GM18520 (cell line): Measurements from ENCODE around the gene KL.

ENCODE experiments used
- ATAC-seq: cut with Tn5 transposase; IDR thresholded peaks from one replicate; pipeline ENCODE4 v1.9.1; 2021; ENCODE audit not compliant: unreplicated experiment

KL gene

DNA sequence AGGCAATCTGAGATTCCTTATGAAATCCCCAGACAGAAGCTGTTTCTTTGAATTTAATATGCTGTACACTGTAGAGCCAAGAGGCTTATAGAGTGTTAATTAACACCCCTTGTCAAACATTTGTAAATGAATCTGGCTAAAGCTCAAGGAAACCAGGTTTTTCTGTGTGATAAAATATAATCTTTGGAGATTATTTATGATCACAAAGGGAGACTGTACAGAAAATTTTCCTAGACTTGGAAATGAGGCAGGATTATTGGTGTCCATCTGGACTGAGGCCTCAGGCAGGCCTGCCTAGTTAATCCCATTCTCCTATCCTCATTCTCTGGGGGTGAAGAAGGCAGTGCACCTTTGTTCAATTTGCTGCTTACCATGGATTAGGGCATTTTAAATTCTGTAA, 17.8 kb downstream of the KL start:
- ATAC-seq = no peak

GRCh38 chr13:33034882-33035520, 18.8 kb downstream of the KL start:
- no peak for ATAC-seq

- ATAC-seq = no peak
Observed at GRCh38 chr13:33037673-33038072, 21.4 kb downstream of the KL start.

GRCh38 chr13:33040090-33040489, 23.9 kb downstream of the KL start:
- ATAC-seq = no peak

DNA sequence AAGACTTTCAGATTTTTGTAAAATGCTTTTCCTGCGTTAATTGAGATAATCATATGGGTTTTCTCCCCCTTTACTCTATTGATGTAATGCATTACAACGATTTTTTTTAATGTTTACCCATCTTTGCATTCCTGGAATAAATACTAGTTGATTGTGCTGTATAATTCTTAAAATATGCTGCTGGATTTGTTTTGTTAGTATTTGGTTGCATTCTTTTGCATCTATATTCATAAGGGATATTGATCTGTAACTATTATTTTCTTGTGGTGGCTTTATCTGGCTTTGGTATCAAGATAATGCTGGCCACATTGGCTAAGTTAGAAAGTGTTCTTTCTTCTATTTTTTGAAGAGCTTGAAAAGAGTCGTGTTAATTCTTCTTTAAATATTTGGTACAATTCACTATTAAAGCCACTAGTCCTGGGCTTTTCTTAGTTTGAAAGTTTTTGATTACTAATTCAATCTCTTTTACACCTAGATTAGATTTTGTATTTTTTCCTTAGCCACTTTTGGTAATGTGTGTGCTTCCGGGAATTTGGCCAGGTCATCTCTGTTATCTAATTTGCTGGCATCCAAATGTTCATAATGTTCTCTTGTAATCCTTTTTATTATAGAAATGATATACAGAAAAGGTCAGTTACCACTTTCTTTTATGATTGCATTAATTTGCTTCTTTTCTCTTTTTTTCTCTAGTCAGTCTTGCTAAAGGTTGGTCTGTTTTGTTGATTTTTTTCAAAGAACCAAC, 29.8 kb downstream of the KL start:
- no peak for ATAC-seq

DNA sequence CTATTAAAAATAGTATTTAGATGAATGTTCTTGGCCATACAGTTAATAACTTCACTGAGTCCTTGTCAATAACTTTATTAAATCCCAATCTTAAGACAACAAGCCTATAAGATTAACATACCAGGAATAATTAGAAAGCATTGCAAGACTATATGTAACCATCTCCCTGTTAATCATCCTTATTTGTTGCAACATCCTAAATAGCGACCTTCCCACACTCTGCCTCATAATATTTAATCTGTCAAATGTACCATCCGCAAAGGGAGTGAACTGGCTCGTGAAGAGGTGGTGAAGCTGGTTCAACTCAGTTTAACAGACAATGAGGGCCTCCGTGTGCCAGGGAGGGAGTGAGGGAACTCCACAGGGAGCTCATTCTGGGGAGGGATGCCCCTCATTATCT, 33.9 kb downstream of the KL start:
- no peak for ATAC-seq

- ATAC-seq = peak; percentile 92
Observed at GRCh38 chr13:33051632-33052031, 35.4 kb downstream of the KL start.

DNA sequence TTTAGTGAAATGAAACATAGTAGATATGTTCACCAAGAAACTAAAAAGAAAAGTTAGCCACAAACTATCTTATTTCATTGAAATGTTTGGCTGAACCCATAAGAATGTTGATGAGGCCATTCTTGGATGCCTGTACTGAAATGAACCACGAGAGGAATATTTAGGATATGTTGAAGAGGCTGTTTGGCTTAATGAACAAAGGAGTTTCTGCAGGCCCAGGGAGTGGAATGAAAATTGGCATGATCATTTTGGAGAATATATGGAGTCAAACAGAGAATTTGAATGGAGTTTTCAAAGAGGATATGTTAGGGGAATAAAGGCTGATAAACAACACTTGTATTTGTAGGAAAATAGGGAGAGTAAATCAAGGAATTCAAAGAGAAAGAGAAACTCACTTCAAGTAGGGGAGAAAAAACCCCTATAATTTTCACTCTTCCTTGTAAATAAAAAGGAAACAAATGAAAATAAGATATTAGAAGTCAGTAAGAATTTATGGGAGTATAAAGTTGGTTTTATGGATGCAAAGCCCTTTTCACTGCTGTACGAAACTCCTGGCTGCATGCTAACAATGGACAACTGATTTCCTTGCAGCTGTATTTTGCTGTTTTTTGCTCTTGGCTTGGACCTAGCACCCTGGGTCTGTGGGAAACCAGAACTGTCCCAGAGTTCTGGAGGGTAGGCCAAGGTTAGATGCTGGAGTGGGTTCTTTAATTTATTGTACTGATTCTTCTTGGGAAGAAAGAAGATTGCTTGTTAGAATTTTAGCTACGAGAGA, 36.5 kb downstream of the KL start:
- ATAC-seq = no peak

- no peak for ATAC-seq
Observed at GRCh38 chr13:33053397-33054066, 37.3 kb downstream of the KL start.

DNA sequence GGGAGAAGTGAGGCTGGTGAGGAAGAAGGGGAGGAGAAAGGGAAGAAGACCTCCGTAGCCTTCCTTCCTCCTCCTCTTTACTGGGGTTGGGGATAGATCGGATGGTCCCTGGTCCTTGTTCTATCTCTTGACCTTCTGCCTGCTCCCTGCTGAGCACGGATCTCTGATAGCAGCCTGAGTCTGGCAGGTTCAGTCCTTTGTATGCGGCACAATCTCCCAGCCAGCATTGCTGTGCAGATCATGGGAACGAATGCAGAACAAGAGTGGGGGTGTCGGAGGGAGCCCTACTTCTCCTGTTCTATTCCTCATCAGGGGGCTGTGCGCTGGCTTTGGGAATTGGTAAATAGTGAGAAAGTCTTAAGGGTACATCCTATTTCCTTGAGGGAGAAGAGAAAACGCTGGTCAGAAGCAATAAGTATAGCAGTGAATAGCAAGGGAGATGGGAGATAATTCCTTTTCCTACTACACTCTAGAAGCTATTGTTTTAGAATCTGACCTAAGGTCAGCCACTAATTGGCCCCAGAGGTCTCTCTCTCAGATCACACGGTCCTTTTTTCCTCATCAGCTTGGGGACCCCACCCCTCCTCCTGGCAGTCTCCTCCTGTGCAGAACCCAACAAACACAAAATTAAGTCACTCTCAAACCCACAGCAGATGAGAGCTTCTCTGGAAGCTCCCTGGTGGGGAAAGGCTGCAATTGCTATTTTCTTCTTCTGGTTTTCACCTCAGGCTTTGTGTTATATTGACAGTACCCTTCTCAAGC, 41.0 kb downstream of the KL start:
- no peak for ATAC-seq

- ATAC-seq = no peak
Observed at GRCh38 chr13:33058776-33059327, 42.6 kb downstream of the KL start.

- ATAC-seq = no peak
Observed at GRCh38 chr13:33060815-33061214, 44.6 kb downstream of the KL start.

GRCh38 chr13:33066329-33066728, 50.1 kb downstream of the KL start:
- ATAC-seq = no peak

DNA sequence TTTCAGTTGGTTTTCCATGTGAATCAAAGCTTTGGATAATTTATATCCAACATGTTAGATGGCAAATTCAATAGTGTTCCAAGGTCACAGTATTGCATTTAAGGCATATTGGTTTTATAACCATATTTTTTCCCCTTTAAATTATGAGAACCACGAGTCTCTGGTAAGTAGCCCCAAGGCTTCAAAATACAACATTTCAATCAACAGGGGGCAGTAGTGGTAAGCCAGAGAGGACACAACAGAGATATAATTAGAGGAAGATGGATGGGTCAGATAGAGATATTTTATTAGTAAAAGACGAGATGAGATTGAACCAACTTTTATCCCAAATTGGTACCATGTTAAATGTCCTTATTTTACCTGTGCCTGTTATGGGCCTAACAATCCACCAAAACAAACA, 53.1 kb downstream of the KL start:
- ATAC-seq = no peak

DNA sequence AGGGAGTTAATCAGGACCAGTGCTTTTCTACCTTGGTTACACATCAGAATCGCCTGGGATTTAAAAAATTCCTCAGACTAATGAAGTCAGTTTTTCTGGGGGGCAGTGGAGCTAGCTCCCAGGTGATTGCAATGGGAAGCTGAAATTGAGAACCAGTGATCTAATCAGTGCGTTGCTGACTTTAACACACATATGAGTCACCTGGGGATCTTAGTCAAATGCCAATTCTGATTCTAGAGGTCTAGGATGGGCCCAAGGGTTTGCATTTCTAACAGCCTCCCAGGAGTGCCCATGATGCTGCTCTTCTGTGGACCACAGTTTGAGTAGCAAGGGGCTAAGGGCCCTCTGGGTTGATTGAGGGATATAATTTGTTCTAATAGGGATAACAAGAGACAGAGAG, 54.5 kb downstream of the KL start:
- ATAC-seq = no peak

- ATAC-seq = no peak
Observed at GRCh38 chr13:33072282-33072681, 56.1 kb downstream of the KL start.

DNA sequence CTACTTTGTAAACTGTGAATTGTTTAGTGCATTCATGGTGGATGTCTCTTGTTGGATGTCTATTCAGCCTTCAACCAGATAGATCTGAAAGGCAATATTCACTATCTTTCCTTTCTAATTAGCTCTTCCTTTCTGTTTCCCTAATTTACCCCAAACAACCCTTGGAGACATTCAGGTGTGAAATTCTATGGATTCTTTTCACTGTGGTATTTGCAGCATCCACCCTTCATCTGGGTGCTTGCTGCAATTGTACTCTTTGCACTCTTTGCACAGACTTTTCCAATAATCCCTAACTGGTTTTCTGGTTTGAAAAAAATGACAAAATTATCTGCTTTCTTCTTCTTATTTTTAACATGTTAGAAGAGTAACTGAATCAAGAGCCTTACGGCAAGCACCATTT, 56.5 kb downstream of the KL start:
- ATAC-seq = no peak

- ATAC-seq = no peak
Observed at GRCh38 chr13:33073338-33073737, 57.1 kb downstream of the KL start.

- no peak for ATAC-seq
Observed at GRCh38 chr13:33076001-33076992, 60.1 kb downstream of the KL start.
